ENCODE results near the gene TRAPPC3.

DNA sequence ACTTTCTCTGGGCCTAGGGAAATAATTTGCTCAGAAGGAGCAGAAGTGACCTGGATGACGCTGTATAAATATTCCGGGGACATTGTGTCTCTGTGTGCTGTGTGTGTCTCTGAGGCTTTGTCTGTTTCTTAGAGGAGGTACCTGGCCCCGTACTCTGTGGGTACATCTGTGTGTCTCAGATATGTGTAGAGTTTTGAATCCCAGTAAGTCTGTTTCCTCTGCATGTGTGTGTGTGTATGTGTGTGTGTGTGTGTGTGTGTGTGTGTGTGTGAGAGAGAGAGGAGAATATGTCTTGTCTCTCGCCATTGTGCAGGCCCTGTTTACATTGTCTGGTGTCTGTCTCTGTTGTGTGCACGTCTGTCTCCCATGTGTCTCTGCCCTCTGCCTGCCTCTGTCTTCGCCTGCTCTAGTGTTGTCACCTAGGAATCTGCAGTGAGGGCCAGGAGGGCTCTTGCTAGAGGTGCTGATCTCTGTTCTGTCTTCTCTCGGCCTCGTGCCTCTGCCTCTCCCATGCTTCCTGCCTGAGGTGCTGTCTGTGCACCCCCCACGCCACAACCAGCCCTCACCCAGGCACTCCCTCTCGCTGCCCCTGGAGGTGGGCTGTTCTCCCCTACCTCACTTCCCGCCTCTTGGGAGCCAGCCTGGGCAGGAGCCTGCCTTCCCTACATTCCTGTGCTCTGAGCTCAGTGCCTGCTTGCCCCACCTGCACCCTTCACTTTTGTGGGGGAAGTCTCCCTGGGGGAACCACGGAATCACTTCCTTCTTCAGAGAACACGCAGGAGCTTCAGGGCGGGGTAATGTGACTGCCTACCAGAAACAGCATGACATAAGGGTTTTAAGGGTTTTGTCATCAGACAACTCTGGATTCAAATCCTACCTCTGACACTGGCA, 12.6 kb upstream of the TRAPPC3 start:
- TF ChIP-seq, protein P1, sequence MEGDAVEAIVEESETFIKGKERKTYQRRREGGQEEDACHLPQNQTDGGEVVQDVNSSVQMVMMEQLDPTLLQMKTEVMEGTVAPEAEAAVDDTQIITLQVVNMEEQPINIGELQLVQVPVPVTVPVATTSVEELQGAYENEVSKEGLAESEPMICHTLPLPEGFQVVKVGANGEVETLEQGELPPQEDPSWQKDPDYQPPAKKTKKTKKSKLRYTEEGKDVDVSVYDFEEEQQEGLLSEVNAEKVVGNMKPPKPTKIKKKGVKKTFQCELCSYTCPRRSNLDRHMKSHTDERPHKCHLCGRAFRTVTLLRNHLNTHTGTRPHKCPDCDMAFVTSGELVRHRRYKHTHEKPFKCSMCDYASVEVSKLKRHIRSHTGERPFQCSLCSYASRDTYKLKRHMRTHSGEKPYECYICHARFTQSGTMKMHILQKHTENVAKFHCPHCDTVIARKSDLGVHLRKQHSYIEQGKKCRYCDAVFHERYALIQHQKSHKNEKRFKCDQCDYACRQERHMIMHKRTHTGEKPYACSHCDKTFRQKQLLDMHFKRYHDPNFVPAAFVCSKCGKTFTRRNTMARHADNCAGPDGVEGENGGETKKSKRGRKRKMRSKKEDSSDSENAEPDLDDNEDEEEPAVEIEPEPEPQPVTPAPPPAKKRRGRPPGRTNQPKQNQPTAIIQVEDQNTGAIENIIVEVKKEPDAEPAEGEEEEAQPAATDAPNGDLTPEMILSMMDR (IDR thresholded peaks at IDR 0.05) = no peak
- no peak for TF ChIP-seq POLR2A (IDR thresholded peaks at IDR 0.05)
